T-cell (primary cell): Measurements from ENCODE around the gene XPNPEP2. TPM values are rescaled to one million over a fixed set of nuclear protein-coding genes. Genes with fewer than 3 reads are reported as not detected.

ENCODE experiments used
- ATAC-seq, 4 experiments: fragments of 200-7000 bp in 3 of 4; fragments of 150-1000 bp in 1 of 4; cut with Tn5 transposase; replicated peaks in 1 of 4; 1 replicate in 3 of 4; 2 replicates in 1 of 4; pipeline ENCODE4 v1.10.0; 2021; ENCODE audit warnings: moderate library complexity in 3 of 4, mild to moderate bottlenecking in 2 of 4, moderate number of reproducible peaks in 1 of 4
- CTCF ChIA-PET, 2 donors: fragments of 300-600 bp; sonication (Branson Sonifier 250); formaldehyde crosslinking; loops; one replicate each; lab custom pipeline; 2022; ENCODE audit warnings: antibody characterized with exemption in 2 of 2; lab: Charles Lee
- POLR2A ChIA-PET, 2 donors: fragments of 300-600 bp; sonication (Branson Sonifier 250); formaldehyde crosslinking; loops; one replicate each; lab custom pipeline; 2022; ENCODE audit warnings: antibody characterized with exemption in 2 of 2; lab: Charles Lee
- DNase-seq, 35 experiments: peaks; one replicate each; pipeline versions ENCODE4 v3.0.0 to v3.0.0-alpha.2; 2013 to 2023
- H3K27ac ChIP-seq: one replicate; pipeline ENCODE4 v1.5.1; 2013; ENCODE audit warnings: low read length
- H3K27me3 ChIP-seq, 2 experiments: replicated peaks in 1 of 2; 1 replicate in 1 of 2; 2 replicates in 1 of 2; pipeline versions ENCODE4 v1.6.1 to v1.7.0; 2013; ENCODE audit warnings: low read length in 1 of 2, mixed read lengths in 1 of 2; ENCODE audit not compliant: control insufficient read depth in 2 of 2, insufficient read depth in 2 of 2; ENCODE audit errors: extremely low read depth in 1 of 2
- H3K36me3 ChIP-seq, 2 donors: 1 replicate in 1 of 2; 2 replicates in 1 of 2; pipeline versions ENCODE4 v1.6.1 to v1.7.0; 2013; ENCODE audit warnings: low read length in 1 of 2; ENCODE audit not compliant: control insufficient read depth in 2 of 2, insufficient read depth in 1 of 2; ENCODE audit errors: extremely low read depth in 1 of 2
- H3K4me1 ChIP-seq, 2 experiments: 1 replicate in 1 of 2; 2 replicates in 1 of 2; pipeline versions ENCODE4 v1.6.1 to v1.7.0; 2013; ENCODE audit warnings: low read length in 2 of 2, mixed read lengths in 1 of 2; ENCODE audit not compliant: insufficient read depth in 2 of 2, control insufficient read depth in 1 of 2; ENCODE audit errors: extremely low read depth in 1 of 2
- H3K4me3 ChIP-seq, 2 donors: 1 replicate in 1 of 2; 2 replicates in 1 of 2; pipeline versions ENCODE4 v1.5.1 to v1.7.0; 2013; ENCODE audit warnings: mild to moderate bottlenecking in 2 of 2, low read length in 1 of 2, moderate library complexity in 1 of 2; ENCODE audit not compliant: control insufficient read depth in 1 of 2; ENCODE audit errors: extremely low read depth in 1 of 2
- H3K9me3 ChIP-seq: 2 replicates; pipeline ENCODE4 v1.7.0; 2013
- H3K27ac Mint-ChIP-seq, 2 donors: one replicate each; pipeline ENCODE4 v1.8.0; 2020 to 2021; ENCODE audit warnings: mild to moderate bottlenecking in 2 of 2, mixed read lengths in 2 of 2
- H3K27me3 Mint-ChIP-seq, 2 donors: one replicate each; pipeline ENCODE4 v1.8.0; 2021 to 2022; ENCODE audit warnings: mixed read lengths in 2 of 2
- H3K36me3 Mint-ChIP-seq: one replicate; pipeline ENCODE4 v1.8.0; 2021; ENCODE audit warnings: mixed read lengths
- H3K4me1 Mint-ChIP-seq, 3 donors: one replicate each; pipeline ENCODE4 v1.8.0; 2020 to 2022; ENCODE audit warnings: mixed read lengths in 3 of 3, mild to moderate bottlenecking in 1 of 3
- H3K4me3 Mint-ChIP-seq, 3 donors: one replicate each; pipeline ENCODE4 v1.8.0; 2020 to 2022; ENCODE audit warnings: mild to moderate bottlenecking in 3 of 3, mixed read lengths in 3 of 3, moderate library complexity in 3 of 3
- H3K9me3 Mint-ChIP-seq, 3 donors: one replicate each; pipeline ENCODE4 v1.8.0; 2020 to 2022; ENCODE audit warnings: mixed read lengths in 3 of 3
- WGBS: methylation state at CpG from one replicate; pipeline ENCODE4 v1.1.5; 2013; ENCODE audit warnings: missing lambda C conversion rate; ENCODE audit not compliant: insufficient coverage; 5-methylcytosine and 5-hydroxymethylcytosine counted together
- total RNA-seq, 35 experiments: library from RNA in 6 of 35; stranded (reverse) in 6 of 35; fragments of 120-200 nt in 1 of 35; gene quantifications; one replicate each; pipeline versions ENCODE4 v1.2.1 to v1.2.4 and lab custom pipeline; 2013 to 2026

The XPNPEP2 gene
- total RNA-seq, 5 donors from 2014 or later (not counting 1 experiment from before 2014, with no cell fraction given), result 0.20 to 0.84 (median 0.37) TPM; not detected in 1

- ChIA-PET CTCF (no interaction called here), POLR2A (interaction anchor here in 1 of 2 donors (0.5 to 1.0 kb wide), 2 partner anchors 15 to 22 kb away, joined by 3 to 5 read pairs; no protein-coding TSS in a partner anchor)
- Histone ChIP-seq H3K27ac (peak overlapping the region; percentile 18), H3K9me3 (no peaks in the 10 kb centered on the region), H3K27me3 (no peaks in the 10 kb centered on the region), H3K4me1 (peaks cover 0 to 13% of the 10 kb centered on the region in 2 experiments), H3K36me3 (peaks cover 0 to 28% of the 10 kb centered on the region in 2 donors), H3K4me3 (no peak overlapping the region)
- H3K27me3 Mint-ChIP-seq, result peaks cover 0 to 7% of the 10 kb centered on the region in 2 donors
- no CpG with 5 or more reads among the region's 5 CpGs for WGBS
- H3K4me1 Mint-ChIP-seq, result peaks cover 19 to 25% (median 20%) of the 10 kb centered on the region in 3 donors
- ATAC-seq (peak in 3 of 4 experiments; percentile 48 to 52 (median 52)), DNase-seq (no peak)
- H3K4me3 Mint-ChIP-seq, result no peak overlapping the region
- H3K36me3 Mint-ChIP-seq, result peaks cover 3% of the 10 kb centered on the region
- H3K9me3 Mint-ChIP-seq, result no peaks in the 10 kb centered on the region
- peak overlapping the region; percentile 66 to 81 for H3K27ac Mint-ChIP-seq
These were observed 60.1 kb downstream of the XPNPEP2 start for GRCh38 chrX:129798888-129799287.

GRCh38 chrX:129800186-129800585, 61.4 kb downstream of the XPNPEP2 start:
- no peaks in the 10 kb centered on the region for H3K36me3 Mint-ChIP-seq

GRCh38 chrX:129802863-129803262, 64.1 kb downstream of the XPNPEP2 start:
- POLR2A ChIA-PET, result no interaction called here
- Histone ChIP-seq H3K27ac (no peak overlapping the region), H3K9me3 (no peaks in the 10 kb centered on the region), H3K4me1 (peaks cover 0 to 6% of the 10 kb centered on the region in 2 experiments), H3K36me3 (no peaks in the 10 kb centered on the region), H3K27me3 (no peaks in the 10 kb centered on the region), H3K4me3 (no peak overlapping the region)
- ATAC-seq (no peak), DNase-seq (no peak)
- H3K36me3 Mint-ChIP-seq, result peaks cover 5% of the 10 kb centered on the region
- peaks cover 0 to 7% of the 10 kb centered on the region in 2 donors for H3K27me3 Mint-ChIP-seq
- no peaks in the 10 kb centered on the region for H3K9me3 Mint-ChIP-seq
- H3K27ac Mint-ChIP-seq, result no peak overlapping the region
- H3K4me3 Mint-ChIP-seq, result no peak overlapping the region
- CTCF ChIA-PET, result interaction anchor here in 1 of 2 donors (0.6 kb wide), 1 partner anchor 104 kb away, joined by 5 read pairs; no protein-coding TSS in a partner anchor
- peaks cover 14 to 19% (median 16%) of the 10 kb centered on the region in 3 donors for H3K4me1 Mint-ChIP-seq
- no CpG with 5 or more reads among the region's 1 CpG for WGBS

More at GRCh38 chrX:129800186-129800585, 61.4 kb downstream of the XPNPEP2 start:
- POLR2A ChIA-PET, result interaction anchor here in 1 of 2 donors (0.6 kb wide), 1 partner anchor 432 kb away, joined by 3 read pairs; no protein-coding TSS in a partner anchor
- peaks cover 0 to 11% of the 10 kb centered on the region in 2 experiments for H3K4me1 ChIP-seq
- H3K36me3 ChIP-seq, result peaks cover 0 to 16% of the 10 kb centered on the region in 2 donors
- Mint-ChIP-seq H3K4me3 (no peak overlapping the region), H3K9me3 (no peaks in the 10 kb centered on the region), H3K27me3 (peaks cover 0 to 7% of the 10 kb centered on the region in 2 donors), H3K4me1 (peaks cover 16 to 19% (median 18%) of the 10 kb centered on the region in 3 donors), H3K27ac (no peak overlapping the region)
- H3K4me3 ChIP-seq, result no peak overlapping the region
- DNase-seq, result no peak
- no peak for ATAC-seq
- H3K27ac ChIP-seq, result no peak overlapping the region
- H3K9me3 ChIP-seq, result no peaks in the 10 kb centered on the region
- CTCF ChIA-PET, result interaction anchor here in 1 of 2 donors (0.5 to 1.1 kb wide), 2 partner anchors 13 to 179 kb away, joined by 3 to 4 read pairs; no protein-coding TSS in a partner anchor
- no CpG with 5 or more reads among the region's 4 CpGs for WGBS
- H3K27me3 ChIP-seq, result no peaks in the 10 kb centered on the region

- H3K27ac ChIP-seq, result no peak overlapping the region
- no peaks in the 10 kb centered on the region for H3K27me3 Mint-ChIP-seq
- DNase-seq (no peak), ATAC-seq (no peak)
- H3K4me3 ChIP-seq, result no peak overlapping the region
- no peaks in the 10 kb centered on the region for H3K9me3 ChIP-seq
- no peaks in the 10 kb centered on the region for H3K9me3 Mint-ChIP-seq
- 72% methylated on average over 2 of the region's 4 CpGs for WGBS
- no peaks in the 10 kb centered on the region for H3K4me1 ChIP-seq
- ChIA-PET POLR2A (no interaction called here), CTCF (no interaction called here)
- H3K27me3 ChIP-seq, result no peaks in the 10 kb centered on the region
- peaks cover 12 to 19% (median 14%) of the 10 kb centered on the region in 3 donors for H3K4me1 Mint-ChIP-seq
- H3K27ac Mint-ChIP-seq, result peak overlapping the region in 1 of 2 donors; percentile 8
- no peak overlapping the region for H3K4me3 Mint-ChIP-seq
- H3K36me3 ChIP-seq, result no peaks in the 10 kb centered on the region
- peaks cover 11% of the 10 kb centered on the region for H3K36me3 Mint-ChIP-seq
These were observed 66.0 kb downstream of the XPNPEP2 start for GRCh38 chrX:129804806-129805205.

GRCh38 chrX:129808158-129808828, 69.5 kb downstream of the XPNPEP2 start:
- ChIA-PET CTCF (no interaction called here), POLR2A (no interaction called here)
- Histone ChIP-seq H3K9me3 (no peaks in the 10 kb centered on the region), H3K27ac (no peak overlapping the region), H3K36me3 (peaks cover 0 to 2% of the 10 kb centered on the region in 2 donors), H3K27me3 (no peaks in the 10 kb centered on the region), H3K4me3 (no peak overlapping the region), H3K4me1 (no peaks in the 10 kb centered on the region)
- Mint-ChIP-seq H3K27me3 (no peaks in the 10 kb centered on the region), H3K9me3 (no peaks in the 10 kb centered on the region), H3K4me3 (no peak overlapping the region), H3K27ac (peak overlapping the region in 1 of 2 donors; percentile 56), H3K36me3 (peaks cover 19% of the 10 kb centered on the region), H3K4me1 (peaks cover 7 to 20% (median 12%) of the 10 kb centered on the region in 3 donors)
- WGBS, result no CpG with 5 or more reads among the region's 2 CpGs
- DNase-seq, result no peak
- no peak for ATAC-seq

GRCh38 chrX:129808829-129809796, 70.3 kb downstream of the XPNPEP2 start:
- ChIA-PET CTCF (no interaction called here), POLR2A (no interaction called here)
- H3K27me3 ChIP-seq, result no peaks in the 10 kb centered on the region
- ATAC-seq (peak in 2 of 4 experiments; percentile 36 to 60), DNase-seq (no peak)
- Mint-ChIP-seq H3K9me3 (no peaks in the 10 kb centered on the region), H3K4me3 (no peak overlapping the region), H3K4me1 (peaks cover 7 to 17% (median 12%) of the 10 kb centered on the region in 3 donors), H3K27me3 (no peaks in the 10 kb centered on the region), H3K27ac (peak overlapping the region in 1 of 2 donors; percentile 55), H3K36me3 (peaks cover 22% of the 10 kb centered on the region)
- H3K27ac ChIP-seq, result no peak overlapping the region
- H3K4me3 ChIP-seq, result no peak overlapping the region
- no peaks in the 10 kb centered on the region for H3K9me3 ChIP-seq
- peaks cover 0 to 2% of the 10 kb centered on the region in 2 donors for H3K36me3 ChIP-seq
- no peaks in the 10 kb centered on the region for H3K4me1 ChIP-seq
- 100% methylated on average over 1 of the region's 7 CpGs for WGBS
